HepG2 (cell line): ENCODE measurements around the gene MAMDC2. TPM values are rescaled to one million over a fixed set of nuclear protein-coding genes. Genes with fewer than 3 reads are reported as not detected.
"Not testable (repeated sequence)": the region's sequence is repeated elsewhere in the genome, so short reads cannot be mapped to it uniquely, and the experiment has no call there.

Experiments
- ATAC-seq: fragments of 200-7000 bp; cut with Tn5 transposase; 3 replicates; pipeline ENCODE4 v1.9.1; 2020; ENCODE audit warnings: mild to moderate bottlenecking, moderate library complexity
- BruUV-seq: library from RNA; stranded (reverse); fragments of 400-500 nt; replicated peaks from 2 replicates; lab custom pipeline; 2021; lab: Mats Ljungman, UMichigan
- CTCF ChIA-PET: fragments of 300-600 bp; formaldehyde crosslinking; extraction: SDS; loops from one replicate; lab custom pipeline; 2021; ENCODE audit warnings: low total read pairs, inconsistent platforms, low intra/inter-chr PET ratio; lab: Yijun Ruan, JAX
- POLR2A ChIA-PET: fragments of 350-600 bp; sonication (Branson Sonifier 250); formaldehyde crosslinking; loops from one replicate; lab custom pipeline; 2020; ENCODE audit warnings: antibody characterized with exemption, inconsistent platforms; lab: Yijun Ruan, JAX
- DNase-seq: peaks from one replicate; pipeline ENCODE4 v3.0.0-alpha.2; 2015; ENCODE audit warnings: low spot score
- FAIRE-seq: peaks from 3 replicates; lab custom pipeline; 2011; peaks lifted over from hg19 to GRCh38; lab: Jason Lieb, UNC
- H2AFZ ChIP-seq: one replicate; pipeline ENCODE4 v1.6.1; 2011; ENCODE audit warnings: low read length, inconsistent platforms
- H3K27ac ChIP-seq: fragments of 300-600 bp; 3 replicates; pipeline ENCODE4 v1.8.0; 2011; ENCODE audit warnings: mixed run types, mild to moderate bottlenecking, mixed read lengths, low read length, inconsistent platforms; ENCODE audit not compliant: insufficient read depth; ENCODE audit errors: extremely low read length
- H3K27me3 ChIP-seq, 2 experiments: fragments of 200-600 bp in 1 of 2; 2 replicates in 1 of 2; 3 replicates in 1 of 2; pipeline versions ENCODE4 v1.6.0 to v1.8.0; 2011; ENCODE audit warnings: low read length in 2 of 2, mild to moderate bottlenecking in 2 of 2, moderate library complexity in 2 of 2, inconsistent platforms in 1 of 2; ENCODE audit not compliant: insufficient read depth in 2 of 2, control insufficient read depth in 1 of 2
- H3K36me3 ChIP-seq, 2 experiments: fragments of 200-600 bp in 1 of 2; replicated peaks in 1 of 2; 2 replicates in 1 of 2; 3 replicates in 1 of 2; pipeline versions ENCODE4 v1.5.1 to v1.8.0; 2011; ENCODE audit warnings: low read length in 2 of 2, inconsistent platforms in 1 of 2; ENCODE audit not compliant: insufficient read depth in 2 of 2, control insufficient read depth in 1 of 2
- H3K4me1 ChIP-seq: 2 replicates; pipeline ENCODE4 v1.5.1; 2012; ENCODE audit warnings: low read length, inconsistent platforms; ENCODE audit not compliant: insufficient read depth
- H3K4me2 ChIP-seq: 2 replicates; pipeline ENCODE4 v1.6.0; 2011; ENCODE audit warnings: low read depth, low read length, inconsistent platforms
- H3K4me3 ChIP-seq, 3 experiments: fragments of 200-600 bp in 1 of 3; sonication (generic), shearing (Covaris generic) in 1 of 3; replicated peaks in 1 of 3; 2 replicates each; pipeline ENCODE4 v1.5.1; 2011 to 2016; ENCODE audit warnings: low read length in 3 of 3, inconsistent platforms in 2 of 3, low read depth in 2 of 3, mild to moderate bottlenecking in 2 of 3, control low read depth in 1 of 3, mixed read lengths in 1 of 3; ENCODE audit not compliant: insufficient read depth in 1 of 3
- H3K79me2 ChIP-seq: one replicate; pipeline ENCODE4 v1.6.1; 2011; ENCODE audit warnings: low read length, inconsistent platforms; ENCODE audit not compliant: insufficient read depth
- H3K9ac ChIP-seq: 2 replicates; pipeline ENCODE4 v1.6.0; 2011; ENCODE audit warnings: mild to moderate bottlenecking, low read depth, low read length, inconsistent platforms; ENCODE audit not compliant: insufficient read depth
- H3K9me3 ChIP-seq: 2 replicates; pipeline ENCODE4 v1.5.1; 2012; ENCODE audit warnings: mild to moderate bottlenecking, low read length
- H4K20me1 ChIP-seq: 2 replicates; pipeline ENCODE4 v1.6.0; 2011; ENCODE audit warnings: inconsistent platforms, mild to moderate bottlenecking, low read length, moderate library complexity; ENCODE audit not compliant: insufficient read depth
- FOXA1 ChIP-seq, 2 experiments: fragments of 450-650 bp in 1 of 2; sonication (generic) in 1 of 2; formaldehyde crosslinking in 1 of 2; IDR thresholded peaks; 2 replicates each; pipeline versions ENCODE4 v1.4.0 to v1.6.1; 2016 to 2020; ENCODE audit warnings: missing genetic modification reagents in 1 of 2
- WGBS: methylation state at CpG from one replicate; pipeline ENCODE4 v1.1.6; 2017; ENCODE audit warnings: low lambda C conversion rate; 5-methylcytosine and 5-hydroxymethylcytosine counted together
- in situ Hi-C: cut with HindIII; loops from 2 replicates; pipeline ENCODE4 v1.10.0; 2017; ENCODE audit warnings: low pct_unique_long_range_greater_than_20kb; ENCODE audit not compliant: extremely low pct_ligation_motif_present
- intact Hi-C: fragments of 100-400 bp; cut with micrococcal nuclease; formaldehyde crosslinking; loops from one replicate; pipeline ENCODE4 v1.10.0; 2022; ENCODE audit not compliant: unreplicated experiment
- polyA plus RNA-seq, 8 experiments: library from polyadenylated mRNA; depleted of rRNA in 3 of 8; stranded (reverse) in 7 of 8; unstranded in 1 of 8; fragments of >200 nt; fragmentation: Illumina TruSeq in 4 of 8; extraction: Trizol in 4 of 8; gene quantifications; 2 replicates each; pipeline versions ENCODE4 v1.2.1 to v1.2.3, GENCODE V29; 2011 to 2016; ENCODE audit warnings: low read depth in 4 of 8, missing spikeins in 1 of 8, mixed read lengths in 1 of 8; ENCODE audit not compliant: insufficient read depth in 1 of 8
- total RNA-seq, 5 experiments: library from RNA; depleted of rRNA; stranded (reverse); fragments of >200 nt; fragmentation: Illumina TruSeq; extraction: Trizol; gene quantifications; 2 replicates each; pipeline ENCODE4 v1.2.3, GENCODE V29; 2016; ENCODE audit warnings: low read depth in 1 of 5
- TF ChIP-seq, protein P1 (sequence below): sonication (generic); formaldehyde crosslinking; IDR thresholded peaks from 2 replicates; pipeline ENCODE4 v1.4.0; 2020; ENCODE audit warnings: missing genetic modification reagents, borderline replicate concordance

Gene MAMDC2
- total and polyA plus RNA-seq, 2 of the 13 experiments (the other 11 are each of a cell fraction or from before 2014, with no cell fraction given) = not detected

DNA sequence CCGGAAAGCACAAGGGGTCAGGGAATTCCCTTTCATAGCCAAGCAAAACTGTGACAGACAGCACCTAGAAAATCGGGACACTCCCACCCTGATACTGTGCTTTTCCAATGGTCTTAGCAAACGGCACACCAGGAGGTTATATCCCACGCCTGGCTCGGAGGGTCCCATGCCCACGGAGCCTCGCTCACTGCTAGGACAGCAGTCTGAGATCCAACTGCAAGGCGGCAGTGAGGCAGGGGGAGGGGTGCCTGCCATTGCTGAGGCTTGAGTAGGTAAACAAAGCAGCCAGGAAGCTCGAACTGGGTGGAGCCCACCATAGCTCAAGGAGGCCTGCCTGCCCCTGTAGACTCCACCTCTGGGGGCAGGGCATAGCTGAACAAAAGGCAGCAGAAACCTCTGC, 190.6 kb downstream of the MAMDC2 start:
- POLR2A ChIA-PET; BruUV-seq; H3K27me3 ChIP-seq; H3K9me3 ChIP-seq; H3K79me2 ChIP-seq; H3K4me2 ChIP-seq; CTCF ChIA-PET; FAIRE-seq; H3K9ac ChIP-seq; H3K4me1 ChIP-seq; ATAC-seq; H3K36me3 ChIP-seq; H3K27ac ChIP-seq; intact Hi-C loops; H3K4me3 ChIP-seq; DNase-seq; H2AFZ ChIP-seq; H4K20me1 ChIP-seq; TF ChIP-seq FOXA1 (IDR thresholded peaks at IDR 0.05): not testable (repeated sequence)
- 100% methylated on average over 1 of the region's 9 CpGs for WGBS
- peak; percentile 20; the same call in 1 of the 2 replicates for TF ChIP-seq FOXA1 (CRISPR knock-in tag; IDR thresholded peaks at IDR 0.05)
- TF ChIP-seq, protein P1, sequence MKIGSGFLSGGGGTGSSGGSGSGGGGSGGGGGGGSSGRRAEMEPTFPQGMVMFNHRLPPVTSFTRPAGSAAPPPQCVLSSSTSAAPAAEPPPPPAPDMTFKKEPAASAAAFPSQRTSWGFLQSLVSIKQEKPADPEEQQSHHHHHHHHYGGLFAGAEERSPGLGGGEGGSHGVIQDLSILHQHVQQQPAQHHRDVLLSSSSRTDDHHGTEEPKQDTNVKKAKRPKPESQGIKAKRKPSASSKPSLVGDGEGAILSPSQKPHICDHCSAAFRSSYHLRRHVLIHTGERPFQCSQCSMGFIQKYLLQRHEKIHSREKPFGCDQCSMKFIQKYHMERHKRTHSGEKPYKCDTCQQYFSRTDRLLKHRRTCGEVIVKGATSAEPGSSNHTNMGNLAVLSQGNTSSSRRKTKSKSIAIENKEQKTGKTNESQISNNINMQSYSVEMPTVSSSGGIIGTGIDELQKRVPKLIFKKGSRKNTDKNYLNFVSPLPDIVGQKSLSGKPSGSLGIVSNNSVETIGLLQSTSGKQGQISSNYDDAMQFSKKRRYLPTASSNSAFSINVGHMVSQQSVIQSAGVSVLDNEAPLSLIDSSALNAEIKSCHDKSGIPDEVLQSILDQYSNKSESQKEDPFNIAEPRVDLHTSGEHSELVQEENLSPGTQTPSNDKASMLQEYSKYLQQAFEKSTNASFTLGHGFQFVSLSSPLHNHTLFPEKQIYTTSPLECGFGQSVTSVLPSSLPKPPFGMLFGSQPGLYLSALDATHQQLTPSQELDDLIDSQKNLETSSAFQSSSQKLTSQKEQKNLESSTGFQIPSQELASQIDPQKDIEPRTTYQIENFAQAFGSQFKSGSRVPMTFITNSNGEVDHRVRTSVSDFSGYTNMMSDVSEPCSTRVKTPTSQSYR (CRISPR knock-in tag) = 0 out of 2 replicates have a peak, but pooled peaks have one; percentile 19
- in situ Hi-C loops = loop anchor here (10.0 kb wide), 1 partner anchor 259 kb away; no protein-coding TSS in a partner anchor

DNA sequence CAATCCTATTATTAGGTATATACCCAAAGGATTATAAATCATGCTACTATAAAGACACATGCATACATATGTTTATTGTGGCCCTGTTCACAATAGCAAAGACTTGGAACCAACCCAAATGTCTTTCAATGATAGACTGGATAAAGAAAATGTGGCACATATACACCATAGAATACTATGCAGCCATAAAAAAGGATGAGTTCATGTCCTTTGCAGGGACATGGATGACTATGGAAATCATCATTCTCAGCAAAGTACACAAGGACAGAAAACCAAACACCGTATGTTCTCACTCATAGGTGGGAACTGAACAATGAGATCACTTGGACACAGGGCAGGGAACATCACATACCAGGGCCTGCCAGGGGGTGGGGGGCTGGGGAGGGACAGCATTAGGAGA, 202.3 kb downstream of the MAMDC2 start:
- BruUV-seq = not testable (repeated sequence)

More for the DNA sequence above, 202.3 kb downstream of the MAMDC2 start:
- POLR2A ChIA-PET, DNase-seq, H3K4me3 ChIP-seq, H2AFZ ChIP-seq, H3K4me2 ChIP-seq, H3K9me3 ChIP-seq, intact Hi-C loops, H3K27ac ChIP-seq, ATAC-seq, H3K79me2 ChIP-seq, CTCF ChIA-PET, H3K27me3 ChIP-seq, H3K9ac ChIP-seq, H4K20me1 ChIP-seq, FAIRE-seq, H3K36me3 ChIP-seq, in situ Hi-C loops: not testable (repeated sequence)
- 93% methylated on average over 1 of the region's 1 CpG for WGBS
- H3K4me1 ChIP-seq = peaks cover 10% of the 10 kb centered on the region; the same call in 1 of the 2 replicates
